Mucosa of descending colon (tissue), 3 donors: ENCODE data around the gene DISP2. TPM values are rescaled to one million over a fixed set of nuclear protein-coding genes. Genes with fewer than 3 reads are reported as not detected.

Source experiments
- ATAC-seq: fragments of 200-7000 bp; cut with Tn5 transposase; one replicate; pipeline ENCODE4 v1.9.1; 2020; ENCODE audit warnings: mild to moderate bottlenecking, moderate library complexity
- DNase-seq, 3 donors: peaks; one replicate each; pipeline ENCODE4 v3.0.0-alpha.2; 2020
- H3K36me3 ChIP-seq: fragments of 200-600 bp; one replicate; pipeline ENCODE4 v1.8.0; 2021; ENCODE audit warnings: low read depth, mild to moderate bottlenecking
- H3K4me1 ChIP-seq: fragments of 200-600 bp; one replicate; pipeline ENCODE4 v1.8.0; 2021; ENCODE audit warnings: low read depth, mild to moderate bottlenecking
- H3K4me3 ChIP-seq: fragments of 200-600 bp; one replicate; pipeline ENCODE4 v1.8.0; 2021; ENCODE audit warnings: mild to moderate bottlenecking
- H3K9me3 ChIP-seq: fragments of 200-600 bp; one replicate; pipeline ENCODE4 v1.8.0; 2021; ENCODE audit warnings: mild to moderate bottlenecking
- CTCF ChIP-seq: fragments of 200-600 bp; IDR thresholded peaks from one replicate; pipeline ENCODE4 v1.8.0; 2022; ENCODE audit warnings: antibody characterized with exemption, mild to moderate bottlenecking
- intact Hi-C, 2 donors: fragments of 100-400 bp; cut with DNase I in 1 of 2; cut with micrococcal nuclease in 1 of 2; formaldehyde crosslinking; loops; one replicate each; pipeline versions ENCODE4 v1.11.0 to v1.11.1; 2022; cut with DNase I, micrococcal nuclease
- total RNA-seq, 3 donors: library from RNA; stranded (reverse); fragmentation: NEBNext Ultra II Directional in 2 of 3; extraction: Animal tissue kit (Norgen Biotek cat#: 25700) in 2 of 3; gene quantifications; one replicate each; pipeline versions ENCODE4 v1.2.1 to v1.2.4, GENCODE V29; 2021 to 2023
- donor health status: DM: no; HTN: no; CAD: no; lungs with moderate emphysema.
- donor health status: DM: no; HTN: no; CAD: no.
- donor health status: DM: no; HTN: yes; CAD: no.

DISP2 gene
- total RNA-seq, 3 donors from 2014 or later, result 5.1 to 23.4 (median 16.1) TPM

- intact Hi-C loops, result loop anchor here in 1 of 2 donors (5.0 kb wide), 1 partner anchor 52 kb away; no protein-coding TSS in a partner anchor
These were observed 66.6 kb downstream of the DISP2 start for GRCh38 chr15:40424483-40425115.

GRCh38 chr15:40425681-40426080 lies 67.7 kb downstream of the DISP2 start:
- H3K4me1 ChIP-seq, result peaks cover 8% of the 10 kb centered on the region
- no peak for TF ChIP-seq CTCF
- no peaks in the 10 kb centered on the region for H3K36me3 ChIP-seq
- H3K4me3 ChIP-seq, result no peak overlapping the region
- ATAC-seq (no peak), DNase-seq (no peak)
- no peaks in the 10 kb centered on the region for H3K9me3 ChIP-seq
- intact Hi-C loops, result loop anchor here in 1 of 2 donors (5.0 kb wide), 1 partner anchor 53 kb away; no protein-coding TSS in a partner anchor

More at GRCh38 chr15:40424483-40425115, 66.6 kb downstream of the DISP2 start:
- TF ChIP-seq CTCF, result no peak
- Histone ChIP-seq H3K9me3 (no peaks in the 10 kb centered on the region), H3K36me3 (no peaks in the 10 kb centered on the region), H3K4me3 (no peak overlapping the region), H3K4me1 (peaks cover 16% of the 10 kb centered on the region)
- ATAC-seq (no peak), DNase-seq (no peak)

- no peaks in the 10 kb centered on the region for H3K36me3 ChIP-seq
- ATAC-seq (no peak), DNase-seq (no peak)
- H3K4me1 ChIP-seq, result no peaks in the 10 kb centered on the region
- H3K4me3 ChIP-seq, result no peak overlapping the region
- no peaks in the 10 kb centered on the region for H3K9me3 ChIP-seq
- intact Hi-C loops, result loop anchor here in 1 of 2 donors (5.0 kb wide), 1 partner anchor 55 kb away; no protein-coding TSS in a partner anchor
- no peak for TF ChIP-seq CTCF
These were observed 69.2 kb downstream of the DISP2 start for GRCh38 chr15:40427188-40427587.

- no peak overlapping the region for H3K4me3 ChIP-seq
- ATAC-seq, result no peak
These were observed 70.2 kb downstream of the DISP2 start for GRCh38 chr15:40428185-40428584.

More at GRCh38 chr15:40428185-40428584, 70.2 kb downstream of the DISP2 start:
- DNase-seq, result no peak
- intact Hi-C loops, result loop anchor here in 1 of 2 donors (5.0 kb wide), 1 partner anchor 56 kb away; no protein-coding TSS in a partner anchor
- no peak for TF ChIP-seq CTCF
- Histone ChIP-seq H3K36me3 (no peaks in the 10 kb centered on the region), H3K4me1 (no peaks in the 10 kb centered on the region), H3K9me3 (no peaks in the 10 kb centered on the region)

Other genes starting within 250 kb of the DISP2 start
- gene BMF, start 249.3 kb upstream of the DISP2 start, total RNA-seq, result 10 to 100 TPM; 12.6 to 32.1 (median 28.7) TPM
- gene BUB1B, start 197.2 kb upstream of the DISP2 start, total RNA-seq, result 10 to 100 TPM in 1 of 3 donors, 1 to 10 TPM in 2; 5.0 to 13.6 (median 5.1) TPM
- gene PAK6, start 119.2 kb upstream of the DISP2 start, total RNA-seq, result 1 to 10 TPM in 2 of 3 donors, under 1 TPM in 1; 0.98 to 3.1 (median 2.7) TPM
- under 1 TPM in 1 of 3 donors, not detected in 2; 0.25 TPM for gene ANKRD63, start 75.2 kb upstream of the DISP2 start, total RNA-seq
- 10 to 100 TPM in 2 of 3 donors, 1 to 10 TPM in 1; 9.9 to 21.8 (median 17.4) TPM for gene PLCB2, start 50.3 kb upstream of the DISP2 start, total RNA-seq
- gene INAFM2, start 34.5 kb upstream of the DISP2 start, total RNA-seq, result 100 to 1,000 TPM in 1 of 3 donors, 10 to 100 TPM in 2; 15.6 to 120 (median 21.1) TPM
- 100 to 1,000 TPM in 1 of 3 donors, 10 to 100 TPM in 2; 34.9 to 204 (median 37.2) TPM for gene CCDC9B, start 17.3 kb upstream of the DISP2 start, total RNA-seq
- 1,000 to 10,000 TPM in 2 of 3 donors, 100 to 1,000 TPM in 1; 932 to 1,439 (median 1,228) TPM for gene PHGR1, start 7.2 kb upstream of the DISP2 start, total RNA-seq
- gene KNSTRN, start 24.5 kb downstream of the DISP2 start, total RNA-seq, result 10 to 100 TPM in 2 of 3 donors, 1 to 10 TPM in 1; 9.4 to 16.4 (median 10.5) TPM
- gene IVD, start 47.6 kb downstream of the DISP2 start, total RNA-seq, result 10 to 100 TPM; 65.8 to 88.3 (median 74.8) TPM
- 10 to 100 TPM; 26.9 to 32.2 (median 31.1) TPM for gene BAHD1, start 82.7 kb downstream of the DISP2 start, total RNA-seq
- 10 to 100 TPM in 1 of 3 donors, 1 to 10 TPM in 2; 3.5 to 10.5 (median 4.8) TPM for gene CHST14, start 112.8 kb downstream of the DISP2 start, total RNA-seq
- gene CCDC32, start 206.8 kb downstream of the DISP2 start, total RNA-seq, result 10 to 100 TPM; 32.6 to 35.0 (median 32.8) TPM
- 10 to 100 TPM in 1 of 3 donors, 1 to 10 TPM in 2; 9.4 to 10.9 (median 9.4) TPM for gene RPUSD2, start 211.1 kb downstream of the DISP2 start, total RNA-seq
- gene KNL1, start 236.0 kb downstream of the DISP2 start, total RNA-seq, result 1 to 10 TPM; 1.6 to 9.7 (median 3.1) TPM